ENCODE data around the gene SLC2A9.

Gene SLC2A9

GRCh38 chr4:9891740-9892139, 129.6 kb downstream of the SLC2A9 start:
- no peak for DNase-seq (ENCODE audit: low spot score)

GRCh38 chr4:9891056-9891455, 130.2 kb downstream of the SLC2A9 start:
- no peak for DNase-seq (ENCODE audit: low spot score)

GRCh38 chr4:9889306-9889705, 132.0 kb downstream of the SLC2A9 start:
- DNase-seq (ENCODE audit: low spot score): no peak

GRCh38 chr4:9885958-9886357, 135.3 kb downstream of the SLC2A9 start:
- no peak for DNase-seq (ENCODE audit: low spot score)

- no peak for DNase-seq (ENCODE audit: low spot score)
Measured at GRCh38 chr4:9880406-9881197, 140.7 kb downstream of the SLC2A9 start.

- no peak for DNase-seq (ENCODE audit: low spot score)
Measured at GRCh38 chr4:9877123-9877522, 144.2 kb downstream of the SLC2A9 start.

GRCh38 chr4:9875516-9875915, 145.8 kb downstream of the SLC2A9 start:
- no peak for DNase-seq (ENCODE audit: low spot score)

- DNase-seq (ENCODE audit: low spot score): no peak
Measured at GRCh38 chr4:9874385-9874784, 146.9 kb downstream of the SLC2A9 start.

- DNase-seq (ENCODE audit: low spot score): no peak
Measured at GRCh38 chr4:9870165-9870790, 151.0 kb downstream of the SLC2A9 start.

GRCh38 chr4:9867751-9868425, 153.4 kb downstream of the SLC2A9 start:
- DNase-seq (ENCODE audit: low spot score): no peak

- DNase-seq (ENCODE audit: low spot score): no peak
Measured at GRCh38 chr4:9866931-9867330, 154.4 kb downstream of the SLC2A9 start.

GRCh38 chr4:9861561-9861960, 159.7 kb downstream of the SLC2A9 start:
- no peak for DNase-seq (ENCODE audit: low spot score)

GRCh38 chr4:9859810-9860209, 161.5 kb downstream of the SLC2A9 start:
- no peak for DNase-seq (ENCODE audit: low spot score)

GRCh38 chr4:9849538-9849920, 171.8 kb downstream of the SLC2A9 start:
- DNase-seq (ENCODE audit: low spot score): no peak

GRCh38 chr4:9847968-9848748, 173.1 kb downstream of the SLC2A9 start:
- DNase-seq (ENCODE audit: low spot score): no peak

- no peak for DNase-seq (ENCODE audit: low spot score)
Measured at GRCh38 chr4:9845791-9846493, 175.4 kb downstream of the SLC2A9 start.

- no peak for DNase-seq (ENCODE audit: low spot score)
Measured at GRCh38 chr4:9841072-9841471, 180.2 kb downstream of the SLC2A9 start.

GRCh38 chr4:9835430-9835829, 185.9 kb downstream of the SLC2A9 start:
- DNase-seq (ENCODE audit: low spot score): no peak

GRCh38 chr4:9833421-9833820, 187.9 kb downstream of the SLC2A9 start:
- no peak for DNase-seq (ENCODE audit: low spot score)

- no peak for DNase-seq (ENCODE audit: low spot score)
Measured at GRCh38 chr4:9832640-9833039, 188.7 kb downstream of the SLC2A9 start.

GRCh38 chr4:9826551-9826950, 194.7 kb downstream of the SLC2A9 start:
- DNase-seq (ENCODE audit: low spot score): no peak

GRCh38 chr4:9825049-9825448, 196.2 kb downstream of the SLC2A9 start:
- no peak for DNase-seq (ENCODE audit: low spot score)

Data from LoVo (cell line).